Astrocyte (in vitro differentiated cells and primary cell): Measurements from ENCODE around the gene FOLR1. TPM values are rescaled to one million over a fixed set of nuclear protein-coding genes. Genes with fewer than 3 reads are reported as not detected.
"Not testable (repeated sequence)": the region's sequence is repeated elsewhere in the genome, so short reads cannot be mapped to it uniquely, and the experiment has no call there.

Source experiments
- DNase-seq: peaks from one replicate; pipeline ENCODE4 v3.0.0-alpha.2; 2010; ENCODE audit warnings: low read depth
- FAIRE-seq: peaks from 2 replicates; lab custom pipeline; 2011; peaks lifted over from hg19 to GRCh38; lab: Jason Lieb, UNC
- H2AFZ ChIP-seq: 2 replicates; pipeline ENCODE4 v1.6.0; 2012; ENCODE audit warnings: low read depth, low read length, inconsistent platforms
- H3K27ac ChIP-seq: 2 replicates; pipeline ENCODE4 v1.5.1; 2011; ENCODE audit warnings: low read depth, low read length, inconsistent platforms
- H3K27me3 ChIP-seq: 2 replicates; pipeline ENCODE4 v1.6.0; 2011; ENCODE audit warnings: low read length, inconsistent platforms; ENCODE audit not compliant: insufficient read depth
- H3K36me3 ChIP-seq: 2 replicates; pipeline ENCODE4 v1.5.1; 2011; ENCODE audit warnings: low read length, inconsistent platforms; ENCODE audit not compliant: insufficient read depth
- H3K4me1 ChIP-seq: 2 replicates; pipeline ENCODE4 v1.5.1; 2011; ENCODE audit warnings: low read length, inconsistent platforms; ENCODE audit not compliant: insufficient read depth
- H3K4me2 ChIP-seq: 2 replicates; pipeline ENCODE4 v1.6.0; 2012; ENCODE audit warnings: low read length, inconsistent platforms
- H3K4me3 ChIP-seq: 2 replicates; pipeline ENCODE4 v1.5.1; 2011; ENCODE audit warnings: low read depth, mild to moderate bottlenecking, low read length, inconsistent platforms; ENCODE audit not compliant: insufficient read depth
- H3K79me2 ChIP-seq: 2 replicates; pipeline ENCODE4 v1.6.0; 2012; ENCODE audit warnings: mild to moderate bottlenecking, low read length, inconsistent platforms; ENCODE audit not compliant: insufficient read depth
- H3K9ac ChIP-seq: 2 replicates; pipeline ENCODE4 v1.6.0; 2012; ENCODE audit warnings: mild to moderate bottlenecking, low read length, inconsistent platforms
- H3K9me3 ChIP-seq: 2 replicates; pipeline ENCODE4 v1.5.1; 2012; ENCODE audit warnings: low read depth, mild to moderate bottlenecking, low read length, inconsistent platforms; ENCODE audit not compliant: insufficient read depth
- H4K20me1 ChIP-seq: 2 replicates; pipeline ENCODE4 v1.6.0; 2012; ENCODE audit warnings: low read length, inconsistent platforms; ENCODE audit not compliant: insufficient read depth
- H3K27ac Mint-ChIP-seq: one replicate; pipeline ENCODE4 v1.8.0; 2021; ENCODE audit warnings: mild to moderate bottlenecking, mixed read lengths; ENCODE audit not compliant: unreplicated experiment
- H3K27me3 Mint-ChIP-seq: one replicate; pipeline ENCODE4 v1.8.0; 2021; ENCODE audit warnings: low read depth, mixed read lengths; ENCODE audit not compliant: unreplicated experiment
- H3K36me3 Mint-ChIP-seq: one replicate; pipeline ENCODE4 v1.8.0; 2021; ENCODE audit warnings: low read depth, mixed read lengths; ENCODE audit not compliant: unreplicated experiment
- H3K4me1 Mint-ChIP-seq: one replicate; pipeline ENCODE4 v1.8.0; 2021; ENCODE audit warnings: low read depth, mixed read lengths; ENCODE audit not compliant: unreplicated experiment
- H3K4me3 Mint-ChIP-seq: one replicate; pipeline ENCODE4 v1.8.0; 2021; ENCODE audit warnings: mild to moderate bottlenecking, moderate library complexity, mixed read lengths; ENCODE audit not compliant: unreplicated experiment
- H3K9me3 Mint-ChIP-seq: one replicate; pipeline ENCODE4 v1.8.0; 2021; ENCODE audit warnings: mild to moderate bottlenecking, mixed read lengths; ENCODE audit not compliant: unreplicated experiment
- CTCF ChIP-seq: IDR thresholded peaks from 2 replicates; pipeline ENCODE4 v1.5.1; 2011; ENCODE audit warnings: low read depth, mild to moderate bottlenecking, inconsistent platforms, low read length, moderate library complexity; ENCODE audit not compliant: insufficient read depth
- EZH2 ChIP-seq: IDR thresholded peaks from 2 replicates; pipeline ENCODE4 v1.6.1; 2012; ENCODE audit warnings: mild to moderate bottlenecking, low read length, inconsistent platforms; ENCODE audit not compliant: insufficient read depth
- total RNA-seq: library from RNA; stranded (reverse); gene quantifications from 2 replicates; pipeline ENCODE4 v1.2.1, GENCODE V29; 2021

Gene FOLR1
- total RNA-seq, 1 donor from 2014 or later, result 3.2 TPM

GRCh38 chr11:72190631-72191071 lies 1.3 kb upstream of the FOLR1 start:
- H3K79me2 ChIP-seq, result no peaks in the 10 kb centered on the region
- no peak overlapping the region for H3K4me2 ChIP-seq
- no peak overlapping the region for H3K4me3 ChIP-seq
- no peak overlapping the region for H3K27ac ChIP-seq
- H4K20me1 ChIP-seq, result no peaks in the 10 kb centered on the region
- Mint-ChIP-seq H3K4me3 (no peak overlapping the region), H3K36me3 (no peaks in the 10 kb centered on the region), H3K4me1 (peaks cover 15% of the 10 kb centered on the region), H3K27me3 (peaks cover 8% of the 10 kb centered on the region), H3K9me3 (no peaks in the 10 kb centered on the region), H3K27ac (no peak overlapping the region)
- DNase-seq, result no peak
- no peak for FAIRE-seq
- peaks cover 2% of the 10 kb centered on the region for H3K27me3 ChIP-seq
- TF ChIP-seq EZH2 (no peak), CTCF (no peak)
- H2AFZ ChIP-seq, result no peak overlapping the region
- H3K9ac ChIP-seq, result no peak overlapping the region
- no peaks in the 10 kb centered on the region for H3K9me3 ChIP-seq
- H3K36me3 ChIP-seq, result no peaks in the 10 kb centered on the region
- H3K4me1 ChIP-seq, result peaks cover 3% of the 10 kb centered on the region

GRCh38 chr11:72195518-72196270 lies 3.8 kb downstream of the FOLR1 start:
- no peaks in the 10 kb centered on the region for H3K79me2 ChIP-seq
- peaks cover 3% of the 10 kb centered on the region for H3K4me1 ChIP-seq
- FAIRE-seq (no peak), DNase-seq (no peak)
- H3K4me3 ChIP-seq, result no peak overlapping the region
- Mint-ChIP-seq H3K27ac (no peak overlapping the region), H3K9me3 (no peaks in the 10 kb centered on the region), H3K4me3 (no peak overlapping the region), H3K4me1 (peaks cover 10% of the 10 kb centered on the region), H3K36me3 (no peaks in the 10 kb centered on the region), H3K27me3 (peaks cover 4% of the 10 kb centered on the region)
- no peaks in the 10 kb centered on the region for H4K20me1 ChIP-seq
- no peak overlapping the region for H3K9ac ChIP-seq
- TF ChIP-seq CTCF, result no peak
- TF ChIP-seq EZH2, result no peak
- H3K9me3 ChIP-seq, result no peaks in the 10 kb centered on the region
- H3K27me3 ChIP-seq, result peaks cover 2% of the 10 kb centered on the region
- H3K36me3 ChIP-seq, result no peaks in the 10 kb centered on the region
- no peak overlapping the region for H3K27ac ChIP-seq
- no peak overlapping the region for H3K4me2 ChIP-seq
- H2AFZ ChIP-seq, result no peak overlapping the region

- H3K27me3 ChIP-seq, H3K9me3 ChIP-seq, H3K27ac Mint-ChIP-seq, H3K36me3 ChIP-seq, DNase-seq, H4K20me1 ChIP-seq, H3K9ac ChIP-seq, H3K4me2 ChIP-seq, H3K27me3 Mint-ChIP-seq, H3K36me3 Mint-ChIP-seq, H3K4me1 ChIP-seq, H3K4me3 Mint-ChIP-seq, H3K27ac ChIP-seq, H3K4me1 Mint-ChIP-seq, H3K79me2 ChIP-seq, H3K9me3 Mint-ChIP-seq, H3K4me3 ChIP-seq, H2AFZ ChIP-seq: not testable (repeated sequence)
- FAIRE-seq, result peak; percentile 88
Measured at GRCh38 chr11:72201445-72201844, 9.5 kb downstream of the FOLR1 start.
